HG03139 (cell line): ENCODE data around the gene SIMC1.

Experiments
- ATAC-seq: cut with Tn5 transposase; IDR thresholded peaks from one replicate; pipeline ENCODE4 v1.9.1; 2021; ENCODE audit not compliant: unreplicated experiment

The SIMC1 gene

DNA sequence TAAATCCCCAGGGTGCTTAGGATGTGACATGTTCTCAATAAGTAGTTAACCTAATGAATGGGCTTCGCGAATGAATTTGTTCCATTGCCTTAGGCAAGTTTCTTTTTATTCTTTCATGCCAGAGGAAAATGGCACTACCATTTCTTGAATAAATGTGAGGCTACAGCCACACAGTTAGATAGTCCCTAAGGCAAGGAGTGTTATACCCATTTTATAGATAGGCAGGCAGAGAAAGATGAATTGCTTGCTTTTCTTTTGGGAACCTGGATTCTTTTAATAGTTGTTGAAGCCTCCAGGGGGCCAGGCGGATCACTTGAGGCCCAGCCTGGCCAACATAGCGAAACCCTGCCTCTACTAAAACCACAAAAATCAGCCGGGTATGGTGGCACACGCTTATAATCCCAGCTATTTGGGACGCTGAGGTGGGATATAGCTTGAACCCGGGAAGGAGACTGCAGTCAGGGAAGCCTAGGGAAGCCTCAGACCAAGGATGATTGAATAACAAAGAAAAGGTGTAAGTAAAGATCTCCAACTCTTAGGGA, 149.2 kb downstream of the SIMC1 start:
- no peak for ATAC-seq

DNA sequence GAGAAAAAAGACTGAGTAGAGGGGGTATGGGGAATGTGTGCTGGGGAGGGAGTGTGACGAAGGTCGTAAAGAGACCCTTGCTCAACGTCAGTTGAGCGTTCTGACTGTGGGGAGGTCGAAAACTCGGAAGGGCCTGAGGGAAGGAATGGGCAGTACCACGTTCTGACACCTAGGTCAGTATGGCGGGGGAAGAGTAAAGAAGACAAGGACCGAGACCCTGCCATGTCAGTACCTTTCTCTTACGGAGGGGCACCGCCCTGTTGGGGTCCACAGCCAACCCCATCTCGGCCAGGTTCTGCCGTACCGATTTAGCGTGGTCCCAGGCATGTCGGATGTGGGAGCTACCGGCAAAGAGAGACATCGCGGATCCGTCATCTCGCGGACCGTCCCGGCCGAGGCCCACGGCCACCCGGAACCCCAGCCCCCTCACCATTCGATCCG, 149.8 kb downstream of the SIMC1 start:
- ATAC-seq: peak; percentile 1

DNA sequence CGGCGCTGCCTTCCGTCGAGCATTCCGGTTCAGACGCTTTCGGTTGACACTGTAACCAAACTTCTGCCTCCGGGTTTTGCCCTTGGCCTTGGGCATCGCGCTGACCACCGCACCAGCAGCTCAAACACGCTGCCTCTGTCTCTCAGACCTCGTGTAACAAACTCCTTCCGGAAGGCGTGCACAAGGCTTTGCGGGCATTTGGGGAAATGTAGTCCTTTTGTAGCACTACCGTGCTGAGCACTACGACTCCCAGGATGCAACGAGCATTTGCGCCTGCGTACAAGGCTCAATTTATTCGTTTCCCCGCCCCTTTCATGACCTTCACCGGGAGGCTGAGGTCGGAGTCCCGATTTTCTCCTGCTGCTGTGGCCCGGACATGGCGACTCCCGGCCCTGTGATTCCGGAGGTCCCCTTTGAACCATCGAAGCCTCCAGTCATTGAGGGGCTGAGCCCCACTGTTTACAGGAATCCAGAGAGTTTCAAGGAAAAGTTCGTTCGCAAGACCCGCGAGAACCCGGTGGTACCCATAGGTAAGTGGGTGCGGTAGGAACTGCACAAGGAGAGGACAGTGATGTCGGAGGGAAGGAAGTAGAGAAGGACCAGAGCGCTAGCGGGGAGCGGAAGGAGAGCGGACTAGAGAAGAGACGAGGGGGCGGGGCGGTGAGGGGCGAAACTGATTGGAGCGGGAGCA, 150.4 kb downstream of the SIMC1 start, which contains the start of the genes HIGD2A and NOP16:
Gene HIGD2A, plus strand, starts transcription at position 308 of the 691 bp plus-strand sequence. Its CDS starts 69 bp downstream, at position 377.
Gene NOP16, minus strand, starts transcription at position 155 of the 691 bp plus-strand sequence. Its CDS starts 59 bp downstream, at position 96.
- peak; percentile 84 for ATAC-seq

DNA sequence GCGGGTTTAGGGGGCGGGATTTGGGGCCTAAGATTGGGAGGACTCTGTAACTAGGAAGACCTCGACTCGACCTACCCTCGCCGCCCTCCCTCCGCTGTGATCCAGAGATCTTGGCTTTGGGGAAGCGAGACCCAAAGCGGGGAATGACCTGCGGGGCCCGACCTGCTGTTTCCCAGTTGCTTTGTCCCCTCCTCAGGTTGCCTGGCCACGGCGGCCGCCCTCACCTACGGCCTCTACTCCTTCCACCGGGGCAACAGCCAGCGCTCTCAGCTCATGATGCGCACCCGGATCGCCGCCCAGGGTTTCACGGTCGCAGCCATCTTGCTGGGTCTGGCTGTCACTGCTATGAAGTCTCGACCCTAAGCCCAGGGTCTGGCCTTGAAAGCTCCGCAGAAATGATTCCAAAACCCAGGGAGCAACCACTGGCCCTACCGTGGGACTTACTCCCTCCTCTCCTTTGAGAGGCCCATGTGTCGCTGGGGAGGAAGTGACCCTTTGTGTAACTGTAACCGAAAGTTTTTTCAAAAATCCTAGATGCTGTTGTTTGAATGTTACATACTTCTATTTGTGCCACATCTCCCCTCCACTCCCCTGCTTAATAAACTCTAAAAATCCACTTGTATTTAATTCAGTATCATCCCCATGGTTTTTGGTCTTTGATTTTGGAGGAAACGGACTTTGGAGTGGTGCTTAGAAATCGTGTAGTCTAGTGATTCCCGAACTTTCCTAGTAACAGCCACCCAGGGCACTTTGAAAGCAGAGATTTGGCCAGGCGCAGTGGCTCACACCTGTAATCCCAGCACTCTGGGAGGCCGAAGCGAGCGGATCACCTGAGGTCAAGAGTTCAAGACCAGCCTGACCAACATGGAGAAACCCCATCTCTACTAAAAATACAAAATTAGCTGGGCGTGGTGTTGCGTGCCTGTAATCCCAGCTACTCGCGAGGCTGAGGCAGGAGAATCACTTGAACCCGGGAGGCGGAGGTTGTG, 151.2 kb downstream of the SIMC1 start:
- peak; percentile 25 for ATAC-seq

DNA sequence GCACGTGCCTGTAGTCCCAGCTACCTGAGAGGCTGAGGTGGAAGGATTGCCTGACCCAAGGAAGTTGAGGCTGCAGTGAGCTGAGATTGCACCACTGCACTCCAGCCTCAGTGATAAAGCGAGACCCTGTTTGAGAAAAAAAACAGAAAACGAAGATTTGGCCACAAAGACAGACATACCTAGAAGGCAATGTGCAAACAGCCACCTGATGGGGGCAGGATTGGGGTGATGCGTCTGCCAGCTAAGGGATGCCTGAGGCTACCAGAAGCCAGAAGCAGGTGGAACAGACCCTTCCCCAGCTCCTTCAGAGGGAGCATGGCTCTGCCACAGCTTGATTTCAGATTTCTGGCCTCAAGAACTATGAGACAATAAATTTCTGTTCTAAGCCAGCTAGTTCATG, 153.3 kb downstream of the SIMC1 start:
- ATAC-seq: no peak

DNA sequence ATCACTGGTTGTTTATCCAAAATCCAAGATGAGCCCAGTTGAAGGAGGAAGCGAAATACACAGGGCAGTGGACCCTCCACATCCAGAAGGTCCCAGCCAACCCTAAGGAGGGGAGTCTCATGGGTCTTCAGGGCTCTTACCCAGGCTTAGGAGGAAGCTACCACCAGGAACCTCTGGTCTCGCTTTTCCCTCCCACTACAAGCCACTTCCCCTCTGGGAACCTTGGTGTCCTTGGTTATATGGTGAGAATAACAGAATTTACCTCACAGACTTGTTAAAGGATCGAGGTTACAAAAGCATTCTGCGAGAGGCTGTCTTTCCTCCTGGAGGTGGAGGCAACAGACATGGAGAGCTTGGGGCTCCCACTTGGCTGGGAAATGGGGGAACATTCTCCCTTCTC, 153.8 kb downstream of the SIMC1 start:
- no peak for ATAC-seq

DNA sequence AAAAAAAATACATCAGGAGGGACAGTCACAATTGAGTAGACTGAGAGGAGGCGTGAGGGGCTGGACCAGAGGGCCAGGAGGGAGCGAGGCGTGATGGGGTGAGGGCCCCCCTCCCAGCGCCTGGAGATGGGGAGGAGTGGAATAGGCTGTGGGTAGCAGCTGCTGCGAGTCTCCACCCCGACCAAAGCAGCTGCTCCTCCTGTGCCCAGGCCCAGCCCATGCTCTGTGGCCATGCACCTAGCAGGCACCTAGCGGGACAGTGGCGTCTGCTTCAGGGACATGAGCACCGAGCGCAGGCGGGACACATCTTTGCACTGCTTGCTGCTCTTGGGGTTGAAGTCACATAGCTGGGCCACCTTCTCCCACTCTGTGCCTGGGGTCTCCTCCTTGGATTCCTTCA, 154.3 kb downstream of the SIMC1 start:
- ATAC-seq: no peak

DNA sequence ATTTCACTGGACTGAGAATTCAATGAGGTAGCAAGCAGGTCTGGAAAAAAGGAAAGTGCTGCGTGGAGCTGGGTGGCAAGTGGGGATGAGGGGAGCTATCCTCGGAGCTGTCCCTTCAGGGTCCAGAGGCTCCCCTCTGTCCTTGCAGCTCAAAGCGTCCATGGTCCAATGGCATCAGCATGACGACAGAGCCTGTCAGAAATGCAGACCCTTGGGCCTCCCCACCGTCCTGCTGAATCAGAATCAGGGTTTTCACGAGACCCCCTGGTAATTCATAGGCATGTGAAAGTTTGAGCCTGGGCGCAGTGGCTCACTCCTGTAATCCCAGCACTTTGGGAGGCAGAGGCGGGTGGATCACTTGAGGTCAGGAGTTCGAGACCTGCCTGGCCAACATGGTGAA, 155.9 kb downstream of the SIMC1 start:
- ATAC-seq: no peak

DNA sequence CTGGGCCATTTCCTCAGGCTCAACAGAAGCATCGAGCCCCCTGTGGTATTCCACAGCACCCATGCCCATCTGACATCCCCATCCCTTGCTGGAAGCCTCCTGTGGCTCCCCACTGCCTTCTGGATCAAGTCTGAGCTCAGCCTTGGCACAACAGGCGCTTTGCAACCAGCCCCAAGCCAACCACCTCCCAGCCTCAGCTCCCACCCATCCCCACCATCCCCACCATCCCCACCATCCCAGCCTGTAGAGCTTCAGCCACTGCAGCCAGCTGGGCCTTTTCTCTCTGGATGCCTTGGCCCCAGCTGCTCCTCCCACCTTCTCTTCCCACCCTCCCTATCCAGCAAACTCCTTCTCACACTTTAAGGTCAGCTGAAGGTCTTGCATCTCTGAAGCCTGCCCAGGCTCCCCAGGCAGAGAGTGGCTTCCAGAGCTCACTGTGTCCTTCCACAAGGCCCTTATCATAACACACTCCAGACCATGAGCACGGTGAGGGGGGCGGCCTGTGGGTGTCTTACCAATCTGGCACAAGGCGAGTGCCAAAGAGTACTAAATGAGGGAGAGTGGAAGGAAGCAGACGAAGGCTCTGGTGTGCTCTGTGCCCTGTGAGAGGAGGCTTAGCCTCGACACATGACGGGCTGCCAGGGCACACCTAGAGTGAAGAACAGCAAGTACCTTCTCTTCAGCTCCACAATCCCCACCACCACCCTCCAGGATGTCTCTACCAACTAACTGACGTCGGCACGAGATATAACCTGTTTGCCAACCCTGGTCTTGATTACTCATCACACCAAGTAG, 156.9 kb downstream of the SIMC1 start:
- no peak for ATAC-seq
